GM23338 (cell line): Measurements from ENCODE around the gene DUSP10. TPM values are rescaled to one million over a fixed set of nuclear protein-coding genes. Genes with fewer than 3 reads are reported as not detected.

Experiments
- ATAC-seq: fragments of 200-7000 bp; cut with Tn5 transposase; 3 replicates; pipeline ENCODE4 v1.9.1; 2020
- DNase-seq: peaks from one replicate; pipeline ENCODE4 v3.0.0-alpha.2; 2015; ENCODE audit warnings: low spot score
- H2AFZ ChIP-seq: fragments of 200-600 bp; sonication (generic); 2 replicates; pipeline ENCODE4 v1.8.0; 2016; ENCODE audit warnings: antibody characterized with exemption, mild to moderate bottlenecking, moderate library complexity
- H3F3A ChIP-seq: fragments of 200-600 bp; sonication (generic); replicated peaks from 2 replicates; pipeline ENCODE4 v1.8.0; 2017; ENCODE audit warnings: antibody characterized with exemption, mixed run types, low read depth
- H3K27ac ChIP-seq: fragments of 200-600 bp; sonication (generic); 2 replicates; pipeline ENCODE4 v1.6.1; 2016; ENCODE audit warnings: low read depth
- H3K27me3 ChIP-seq: fragments of 200-600 bp; sonication (generic); 2 replicates; pipeline ENCODE4 v1.8.0; 2016; ENCODE audit warnings: mild to moderate bottlenecking, mixed run types, moderate library complexity; ENCODE audit not compliant: insufficient read depth
- H3K36me3 ChIP-seq: fragments of 200-600 bp; sonication (generic); 2 replicates; pipeline ENCODE4 v1.8.0; 2016; ENCODE audit warnings: mild to moderate bottlenecking; ENCODE audit not compliant: insufficient read depth
- H3K4me1 ChIP-seq: fragments of 200-600 bp; sonication (generic); 2 replicates; pipeline ENCODE4 v1.8.0; 2016; ENCODE audit warnings: mild to moderate bottlenecking, moderate library complexity; ENCODE audit not compliant: insufficient read depth
- H3K4me2 ChIP-seq: fragments of 200-600 bp; sonication (generic); 2 replicates; pipeline ENCODE4 v1.7.1; 2017; ENCODE audit warnings: mixed run types
- H3K4me3 ChIP-seq: fragments of 200-600 bp; sonication (generic); 2 replicates; pipeline ENCODE4 v1.6.1; 2016; ENCODE audit warnings: mixed run types
- H3K79me2 ChIP-seq: fragments of 200-600 bp; sonication (generic); replicated peaks from 2 replicates; pipeline ENCODE4 v1.8.0; 2017; ENCODE audit warnings: mild to moderate bottlenecking; ENCODE audit not compliant: insufficient read depth
- H3K9me2 ChIP-seq: fragments of 200-600 bp; sonication (generic); 2 replicates; pipeline ENCODE4 v1.8.0; 2017; ENCODE audit not compliant: insufficient read depth
- H4K20me1 ChIP-seq: fragments of 200-600 bp; sonication (generic); replicated peaks from 2 replicates; pipeline ENCODE4 v1.8.0; 2017; ENCODE audit warnings: mild to moderate bottlenecking; ENCODE audit not compliant: insufficient read depth
- H3K27ac Mint-ChIP-seq: 2 replicates; pipeline ENCODE4 v1.8.0; 2020; ENCODE audit warnings: inconsistent platforms, mild to moderate bottlenecking, moderate library complexity, mixed read lengths
- H3K27me3 Mint-ChIP-seq: 3 replicates; pipeline ENCODE4 v1.8.0; 2022; ENCODE audit warnings: low read depth, mild to moderate bottlenecking, moderate library complexity, mixed read lengths, inconsistent platforms; ENCODE audit not compliant: insufficient read depth, poor library complexity
- H3K36me3 Mint-ChIP-seq: 3 replicates; pipeline ENCODE4 v1.8.0; 2021; ENCODE audit warnings: low read depth, mild to moderate bottlenecking, inconsistent platforms, moderate library complexity, mixed read lengths
- H3K4me1 Mint-ChIP-seq: 3 replicates; pipeline ENCODE4 v1.8.0; 2020; ENCODE audit warnings: mild to moderate bottlenecking, inconsistent platforms, mixed read lengths
- H3K4me3 Mint-ChIP-seq: 3 replicates; pipeline ENCODE4 v1.8.0; 2021; ENCODE audit warnings: moderate library complexity, mild to moderate bottlenecking, inconsistent platforms, mixed read lengths
- H3K9me3 Mint-ChIP-seq: 3 replicates; pipeline ENCODE4 v1.8.0; 2020; ENCODE audit warnings: moderate library complexity, mild to moderate bottlenecking, inconsistent platforms, mixed read lengths
- CREB1 ChIP-seq: fragments of 250-450 bp; sonication (Bioruptor Pico); IDR thresholded peaks from 2 replicates; pipeline ENCODE4 v1.5.0; 2020; ENCODE audit warnings: low read depth, mild to moderate bottlenecking, moderate library complexity
- CTCF ChIP-seq, 2 experiments: fragments of 200-600 bp in 1 of 2; sonication (generic) in 1 of 2; conservative IDR thresholded peaks; 2 replicates each; pipeline versions ENCODE4 v1.5.1 to v1.6.1; 2016 to 2017; ENCODE audit warnings: antibody characterized with exemption in 2 of 2, low read depth in 2 of 2, mild to moderate bottlenecking in 2 of 2, moderate library complexity in 1 of 2
- EZH2 ChIP-seq: fragments of 200-600 bp; sonication (generic); IDR thresholded peaks from one replicate; pipeline ENCODE4 v1.8.0; 2017; ENCODE audit warnings: antibody characterized with exemption, mild to moderate bottlenecking, low read depth; ENCODE audit not compliant: unreplicated experiment
- EZH2phosphoT487 ChIP-seq: fragments of 200-600 bp; sonication (generic); IDR thresholded peaks from one replicate; pipeline ENCODE4 v1.8.1; 2018; ENCODE audit warnings: antibody characterized with exemption; ENCODE audit not compliant: unreplicated experiment
- JUNB ChIP-seq: IDR thresholded peaks from one replicate; pipeline ENCODE4 v1.6.1; 2016; ENCODE audit warnings: antibody characterized with exemption; ENCODE audit not compliant: unreplicated experiment
- NANOG ChIP-seq: IDR thresholded peaks from 2 replicates; pipeline ENCODE4 v1.6.1; 2016; ENCODE audit warnings: antibody characterized with exemption, borderline replicate concordance
- POLR2AphosphoS5 ChIP-seq: IDR thresholded peaks from 2 replicates; pipeline ENCODE4 v1.6.1; 2016; ENCODE audit warnings: antibody characterized with exemption, low read depth
- REST ChIP-seq: IDR thresholded peaks from one replicate; pipeline ENCODE4 v1.6.1; 2018; ENCODE audit warnings: antibody characterized with exemption; ENCODE audit not compliant: unreplicated experiment
- STAT1 ChIP-seq: IDR thresholded peaks from one replicate; pipeline ENCODE4 v1.6.1; 2016; ENCODE audit warnings: antibody characterized with exemption; ENCODE audit not compliant: unreplicated experiment
- ZNF114 ChIP-seq: fragments of 250-450 bp; sonication (Bioruptor Pico); IDR thresholded peaks from 2 replicates; pipeline ENCODE4 v1.5.0; 2020; ENCODE audit warnings: mild to moderate bottlenecking, moderate library complexity
- ZNF331 ChIP-seq: fragments of 250-450 bp; sonication (Bioruptor Pico); IDR thresholded peaks from 2 replicates; pipeline ENCODE4 v1.5.0; 2020; ENCODE audit warnings: low read depth, mild to moderate bottlenecking, moderate library complexity
- ZNF462 ChIP-seq: fragments of 250-450 bp; sonication (Bioruptor Pico); IDR thresholded peaks from 2 replicates; pipeline ENCODE4 v1.5.0; 2020; ENCODE audit warnings: mild to moderate bottlenecking, moderate library complexity
- polyA plus RNA-seq: library from polyadenylated mRNA; unstranded; fragments of >200 nt; fragmentation: Nextera tagmentation; extraction: Ambion mirVana; gene quantifications from 2 replicates; pipeline ENCODE4 v1.2.1, GENCODE V29; 2016
- total RNA-seq: library from RNA; depleted of rRNA; stranded (reverse); fragments of >200 nt; shearing (Covaris generic); gene quantifications from 2 replicates; pipeline ENCODE4 v1.2.3, GENCODE V29; 2014
- TF ChIP-seq, protein P1 (sequence below): IDR thresholded peaks from 2 replicates; pipeline ENCODE4 v1.6.1; 2016; ENCODE audit warnings: antibody characterized with exemption

DUSP10 gene
- total and polyA plus RNA-seq, 2 experiments from 2014 or later: 1.5 to 1.6 TPM

GRCh38 chr1:221708076-221708571 is 33.8 kb downstream of the DUSP10 start:
- no peak overlapping the region for H3K4me3 ChIP-seq
- no peak overlapping the region for H3K27ac Mint-ChIP-seq
- H3K9me3 Mint-ChIP-seq: no peaks in the 10 kb centered on the region
- no peaks in the 10 kb centered on the region for H3K9me2 ChIP-seq
- peaks cover 3% of the 10 kb centered on the region for H3K27me3 Mint-ChIP-seq
- H3K27me3 ChIP-seq: no peaks in the 10 kb centered on the region
- DNase-seq: no peak
- no peaks in the 10 kb centered on the region for H3K4me1 ChIP-seq
- peaks cover 6% of the 10 kb centered on the region; the same call in 2 of the 3 replicates for H3K4me1 Mint-ChIP-seq
- no peaks in the 10 kb centered on the region for H3K36me3 ChIP-seq
- no peak for TF ChIP-seq CREB1 (CRISPR knock-in tag)
- TF ChIP-seq, protein P1, sequence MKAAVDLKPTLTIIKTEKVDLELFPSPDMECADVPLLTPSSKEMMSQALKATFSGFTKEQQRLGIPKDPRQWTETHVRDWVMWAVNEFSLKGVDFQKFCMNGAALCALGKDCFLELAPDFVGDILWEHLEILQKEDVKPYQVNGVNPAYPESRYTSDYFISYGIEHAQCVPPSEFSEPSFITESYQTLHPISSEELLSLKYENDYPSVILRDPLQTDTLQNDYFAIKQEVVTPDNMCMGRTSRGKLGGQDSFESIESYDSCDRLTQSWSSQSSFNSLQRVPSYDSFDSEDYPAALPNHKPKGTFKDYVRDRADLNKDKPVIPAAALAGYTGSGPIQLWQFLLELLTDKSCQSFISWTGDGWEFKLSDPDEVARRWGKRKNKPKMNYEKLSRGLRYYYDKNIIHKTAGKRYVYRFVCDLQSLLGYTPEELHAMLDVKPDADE: no peak
- no peak for TF ChIP-seq ZNF331 (CRISPR knock-in tag)
- TF ChIP-seq ZNF462 (CRISPR knock-in tag): no peak
- no peak for TF ChIP-seq STAT1
- TF ChIP-seq REST: no peak
- no peak for TF ChIP-seq CTCF (conservative IDR thresholded peaks at IDR 0.05; ENCODE audit: low read depth in 2 of 2)
- TF ChIP-seq NANOG: no peak
- TF ChIP-seq ZNF114: no peak
- no peak for TF ChIP-seq EZH2phosphoT487
- no peak for TF ChIP-seq EZH2
- TF ChIP-seq POLR2AphosphoS5: no peak
- TF ChIP-seq JUNB: no peak
- no peak overlapping the region for H2AFZ ChIP-seq
- H3K79me2 ChIP-seq: no peaks in the 10 kb centered on the region
- H4K20me1 ChIP-seq: no peaks in the 10 kb centered on the region
- no peak overlapping the region for H3K4me3 Mint-ChIP-seq
- H3F3A ChIP-seq: no peaks in the 10 kb centered on the region
- no peak for ATAC-seq
- no peaks in the 10 kb centered on the region for H3K36me3 Mint-ChIP-seq
- no peak overlapping the region for H3K4me2 ChIP-seq
- no peak overlapping the region for H3K27ac ChIP-seq
